Nucleus accumbens (tissue), 56 donors: ENCODE data around the gene UBE2E1.
"Not testable (repeated sequence)": the region's sequence is repeated elsewhere in the genome, so short reads cannot be mapped to it uniquely, and the experiment has no call there.

Experiments
- DNase-seq, 56 donors: peaks; one replicate each; lab custom pipeline; 2025; lab: John Stamatoyannopoulos, UW

The UBE2E1 gene

GRCh38 chr3:23837286-23837685 is 31.5 kb downstream of the UBE2E1 start:
- DNase-seq: no peak

- DNase-seq: no peak
Observed at GRCh38 chr3:23837691-23838090, 31.9 kb downstream of the UBE2E1 start.

GRCh38 chr3:23840521-23840920 is 34.8 kb downstream of the UBE2E1 start:
- DNase-seq: no peak

- no peak for DNase-seq
Observed at GRCh38 chr3:23843869-23844268, 38.1 kb downstream of the UBE2E1 start.

DNA sequence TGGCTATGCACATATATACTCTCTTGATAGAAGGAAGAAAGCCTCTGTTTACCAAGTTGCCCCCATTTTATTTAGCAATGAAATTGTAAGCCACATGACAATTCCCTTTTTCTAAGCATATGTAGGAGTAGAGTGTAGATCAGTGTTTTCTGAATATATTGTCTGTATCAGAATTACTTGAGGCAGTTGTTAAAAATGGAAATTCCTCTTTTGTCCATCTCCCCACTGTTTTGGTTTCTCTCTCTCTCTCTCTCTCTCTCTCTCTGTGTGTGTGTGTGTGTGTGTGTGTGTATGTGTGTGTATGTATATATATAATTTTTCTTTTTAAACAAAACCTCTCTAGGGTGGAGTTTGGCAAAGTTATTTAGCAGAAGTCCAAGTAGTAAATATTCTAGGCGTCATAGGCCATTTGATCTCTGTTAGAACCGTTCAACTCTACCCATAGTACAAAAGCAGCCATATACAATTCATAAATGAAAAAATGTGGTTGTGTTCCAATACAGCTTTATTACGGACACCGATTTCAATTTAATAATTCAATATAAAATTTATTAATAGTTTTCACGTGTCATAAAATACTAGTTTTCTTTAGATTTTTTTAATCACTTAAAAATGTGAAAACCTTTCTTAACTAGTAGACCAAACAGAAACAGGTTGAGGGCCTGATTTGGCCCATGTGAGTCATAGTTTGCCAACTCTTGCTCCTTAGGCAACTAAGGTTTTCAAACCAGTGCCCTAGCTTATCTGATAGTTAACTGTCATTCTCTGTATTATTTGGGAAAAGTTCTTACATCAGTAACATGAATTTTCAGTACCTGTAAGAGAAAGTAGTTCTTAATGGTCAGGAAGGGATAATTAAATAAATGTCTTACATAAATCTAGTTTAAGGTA is 39.8 kb downstream of the UBE2E1 start:
- no peak for DNase-seq

DNA sequence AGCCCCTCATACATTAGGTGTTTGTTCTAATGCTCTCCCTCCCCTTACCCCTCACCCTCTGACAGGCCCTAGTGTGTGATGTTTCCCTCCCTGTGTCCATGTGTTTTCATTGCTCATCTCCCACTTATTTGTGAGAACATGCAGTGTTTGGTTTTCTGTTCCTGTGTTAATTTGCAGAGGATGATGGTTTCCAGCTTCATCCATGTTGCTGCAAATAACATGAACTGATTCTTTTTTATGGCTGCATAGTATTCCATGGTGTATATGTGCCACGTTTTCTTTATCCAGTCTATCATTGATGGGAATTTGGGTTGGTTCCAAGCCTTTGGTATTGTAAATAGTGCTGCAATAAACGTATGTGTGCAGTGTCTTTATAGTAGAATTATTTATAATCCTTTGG is 43.7 kb downstream of the UBE2E1 start:
- DNase-seq: not testable (repeated sequence)

DNA sequence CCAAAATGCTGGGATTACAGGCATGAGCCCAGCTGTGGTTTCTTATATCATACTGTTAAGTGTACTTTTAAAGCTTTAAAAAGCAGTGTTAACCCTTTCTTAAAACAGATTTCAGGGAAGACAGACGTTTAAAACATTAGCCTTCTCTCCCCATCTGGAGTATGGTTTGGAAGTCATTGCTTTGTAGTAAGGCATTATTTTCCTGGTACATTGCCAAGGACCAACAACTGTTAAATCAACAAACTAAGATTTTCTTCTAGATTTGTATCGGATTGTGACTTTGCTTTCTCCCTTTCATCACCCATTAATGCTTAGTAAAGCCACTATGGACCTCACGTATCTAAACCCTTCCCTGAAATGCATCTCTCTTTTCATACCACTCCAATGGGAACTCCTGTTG is 50.5 kb downstream of the UBE2E1 start:
- no peak for DNase-seq

DNA sequence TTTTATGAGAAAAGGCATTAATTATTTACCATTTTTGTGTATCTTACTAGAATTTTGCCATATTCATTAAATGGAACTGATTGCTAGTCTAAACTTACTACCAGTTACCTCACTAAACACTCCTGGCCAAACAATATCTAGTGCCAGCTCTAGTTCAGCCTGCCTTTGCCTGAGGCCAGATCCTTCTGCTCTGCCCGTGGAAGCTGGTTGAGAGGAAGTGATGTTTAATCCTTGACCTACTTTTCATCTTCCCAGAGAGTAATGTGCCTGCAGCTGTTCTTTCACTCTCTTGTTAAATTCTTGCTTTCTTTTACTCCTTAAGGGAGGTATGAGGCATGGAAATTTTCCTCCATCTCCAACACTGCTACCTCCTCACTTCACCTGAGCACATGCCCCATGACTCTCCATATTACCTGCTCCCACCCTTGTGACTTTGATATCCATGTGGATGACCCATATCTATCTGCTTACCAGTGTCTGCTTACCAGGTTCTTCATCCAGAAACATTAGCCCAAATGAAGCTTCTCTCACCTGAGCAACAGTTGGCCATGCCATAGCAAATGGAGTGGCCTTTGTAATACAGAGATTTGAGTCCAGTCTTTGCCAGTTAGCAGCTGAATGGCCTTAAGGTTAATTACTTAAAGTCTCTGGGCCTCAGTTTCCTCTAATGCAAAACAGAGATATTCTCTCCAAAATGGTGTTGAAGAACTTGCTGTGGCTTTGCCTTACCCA is 53.4 kb downstream of the UBE2E1 start:
- peak in 1 of 56 donors; percentile 9 for DNase-seq

- no peak for DNase-seq
Observed at GRCh38 chr3:23859839-23860382, 54.2 kb downstream of the UBE2E1 start.

GRCh38 chr3:23861689-23862088 is 55.9 kb downstream of the UBE2E1 start:
- DNase-seq: no peak

GRCh38 chr3:23863060-23863459 is 57.3 kb downstream of the UBE2E1 start:
- no peak for DNase-seq

- peak in 1 of 56 donors; percentile 8 for DNase-seq
Observed at GRCh38 chr3:23864931-23865330, 59.2 kb downstream of the UBE2E1 start.

- peak in 47 of 56 donors; percentile 5 to 73 (median 41) for DNase-seq
Observed at GRCh38 chr3:23865595-23866396, 60.0 kb downstream of the UBE2E1 start.

DNA sequence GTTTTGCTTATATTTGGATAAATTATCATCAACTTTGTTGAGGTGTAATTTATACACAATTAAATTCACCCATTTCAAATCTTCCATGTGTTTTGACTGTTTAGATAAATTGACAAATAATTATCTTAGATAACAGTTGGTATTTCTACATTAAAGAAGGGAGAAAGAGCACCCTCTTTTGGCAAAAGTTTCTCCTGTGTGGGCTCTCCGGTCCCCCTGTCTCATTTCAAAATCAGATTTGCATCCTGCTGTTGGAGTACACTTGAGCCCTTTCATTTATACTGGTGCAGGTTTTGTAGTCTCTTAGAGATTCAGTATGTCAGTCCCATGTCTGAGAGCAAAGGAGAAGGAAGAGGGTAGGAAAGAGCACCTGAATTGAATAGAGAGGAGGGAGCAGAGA is 61.6 kb downstream of the UBE2E1 start:
- DNase-seq: no peak

GRCh38 chr3:23867838-23868237 is 62.1 kb downstream of the UBE2E1 start:
- no peak for DNase-seq

DNA sequence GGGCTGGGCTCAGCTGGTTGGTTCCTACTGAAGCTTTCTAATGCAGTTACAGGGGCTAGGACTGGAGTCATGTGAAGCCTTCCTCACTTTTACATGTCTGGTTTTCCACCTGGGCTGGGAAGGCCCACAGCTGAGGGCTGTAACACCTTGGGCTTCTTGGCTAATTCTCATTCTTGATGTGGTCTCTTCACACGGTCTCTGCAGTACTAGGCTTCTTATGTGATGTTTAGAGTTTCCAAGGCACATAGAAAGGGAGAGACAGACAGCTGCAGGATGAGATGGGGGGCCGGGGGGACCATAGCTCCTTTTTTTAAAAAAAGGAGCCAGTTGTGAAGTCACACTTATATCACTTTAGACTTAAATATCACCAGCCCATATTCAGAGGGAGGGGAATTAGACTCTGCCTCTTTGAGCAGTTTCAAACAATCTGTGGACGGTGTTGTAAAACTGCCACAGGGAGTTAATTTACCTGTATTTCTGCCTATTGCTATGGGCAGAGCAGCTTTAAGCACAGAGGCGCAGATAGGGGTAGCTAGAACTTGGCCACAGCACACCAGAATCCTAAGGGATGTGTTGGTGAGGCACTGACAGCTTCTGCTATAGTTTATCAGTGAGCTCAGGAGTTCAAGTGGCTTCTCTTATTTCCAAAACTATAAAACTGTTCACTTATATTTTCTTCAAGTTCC is 64.4 kb downstream of the UBE2E1 start:
- no peak for DNase-seq

GRCh38 chr3:23870663-23871043 is 64.9 kb downstream of the UBE2E1 start:
- DNase-seq: not testable (repeated sequence)

DNA sequence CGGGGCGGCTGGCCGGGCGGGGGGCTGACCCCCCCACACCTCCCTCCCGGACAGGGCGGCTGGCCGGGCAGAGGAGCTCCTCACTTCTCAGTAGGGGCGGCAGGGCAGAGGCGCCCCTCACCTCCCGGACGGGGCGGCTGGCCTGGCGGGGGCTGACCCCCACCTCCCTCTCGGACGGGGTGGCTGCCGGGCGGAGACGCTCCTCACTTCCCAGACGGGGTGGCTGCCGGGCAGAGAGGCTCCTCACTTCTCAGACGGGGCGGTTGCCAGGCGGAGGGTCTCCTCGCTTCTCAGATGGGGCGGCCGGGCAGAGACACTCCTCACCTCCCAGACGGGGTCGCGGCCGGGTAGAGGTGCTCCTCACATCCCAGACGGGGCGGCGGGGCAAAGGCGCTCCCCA is 65.6 kb downstream of the UBE2E1 start:
- not testable (repeated sequence) for DNase-seq

GRCh38 chr3:23872330-23872729 is 66.6 kb downstream of the UBE2E1 start:
- DNase-seq: no peak

DNA sequence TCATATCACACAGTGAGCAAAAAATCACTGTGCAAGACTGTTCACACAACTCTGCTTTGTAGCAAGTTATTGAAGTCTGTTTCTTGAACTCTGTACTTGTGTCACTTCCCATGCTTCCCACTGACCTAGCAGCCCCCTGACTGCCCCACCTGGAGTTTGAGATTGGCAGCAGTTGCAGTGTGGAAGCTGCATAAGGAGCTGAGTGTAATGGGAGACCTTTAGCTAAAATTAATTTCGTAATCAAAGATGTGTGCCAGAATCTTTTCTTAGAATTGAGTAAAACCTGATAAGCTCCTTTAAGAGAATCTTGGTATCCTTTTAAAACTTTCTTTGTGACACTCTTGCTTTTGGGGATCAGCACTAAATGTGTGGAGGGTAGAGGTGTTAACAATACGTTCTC is 68.2 kb downstream of the UBE2E1 start:
- DNase-seq: no peak
